Measurements from ENCODE around the gene COA8. TPM values are rescaled to one million over a fixed set of nuclear protein-coding genes. Genes with fewer than 3 reads are reported as not detected.

Gene COA8
- total and polyA plus RNA-seq, 9 of the 15 experiments (the other 6 are each of a cell fraction or from before 2014, with no cell fraction given): 5.0 to 35.3 (median 25.7) TPM

- Histone ChIP-seq H3K36me3 (ENCODE audit: control insufficient read depth, insufficient read depth, low read length) (no peaks in the 10 kb centered on the region), H3K9ac (ENCODE audit: insufficient read depth in 1 of 2, low read depth in 2 of 2, low read length in 2 of 2) (peak overlapping the region in 1 of 2 experiments; percentile 52; a peak in 1 of 4 replicates), H2AFZ (ENCODE audit: low read depth, low read length) (no peak overlapping the region), H3K27me3 (ENCODE audit: control insufficient read depth in 2 of 2, insufficient read depth in 2 of 2, low read length in 2 of 2) (no peaks in the 10 kb centered on the region), H3K4me2 (ENCODE audit: insufficient read depth, low read length) (no peak overlapping the region), H3K9me3 (replicated peaks; ENCODE audit: control insufficient read depth, insufficient read depth, low read depth, low read length) (no peaks in the 10 kb centered on the region), H3K9me1 (ENCODE audit: control insufficient read depth, insufficient read depth, low read length) (no peaks in the 10 kb centered on the region), H3K27ac (ENCODE audit: extremely low read depth, low read depth, low read length) (no peak overlapping the region), H3K4me1 (replicated peaks in 1 of 2; ENCODE audit: control insufficient read depth in 2 of 2, insufficient read depth in 2 of 2, low read length in 2 of 2) (peaks cover 2 to 63% of the 10 kb centered on the region in 2 experiments; a peak in 4 of 5 replicates), H3K4me3 (no peak overlapping the region), H3K79me2 (ENCODE audit: control insufficient read depth, insufficient read depth, low read length) (no peaks in the 10 kb centered on the region), H4K20me1 (replicated peaks; ENCODE audit: control insufficient read depth, insufficient read depth, low read length) (peaks cover 7% of the 10 kb centered on the region)
- no peak for FAIRE-seq
- ATAC-seq: no peak
- TF ChIP-seq HNRNPLL (IDR thresholded peaks at IDR 0.05; ENCODE audit: low read depth, low read length, poor library complexity, severe bottlenecking): no peak
- no peak for TF ChIP-seq SAFB (IDR thresholded peaks at IDR 0.05; ENCODE audit: borderline replicate concordance, low read depth, low read length)
- no peak for TF ChIP-seq NUFIP1 (IDR thresholded peaks at IDR 0.05; ENCODE audit: partially characterized antibody)
- no peak for TF ChIP-seq ZNF124 (CRISPR knock-in tag; IDR thresholded peaks at IDR 0.05)
- TF ChIP-seq, protein P1, sequence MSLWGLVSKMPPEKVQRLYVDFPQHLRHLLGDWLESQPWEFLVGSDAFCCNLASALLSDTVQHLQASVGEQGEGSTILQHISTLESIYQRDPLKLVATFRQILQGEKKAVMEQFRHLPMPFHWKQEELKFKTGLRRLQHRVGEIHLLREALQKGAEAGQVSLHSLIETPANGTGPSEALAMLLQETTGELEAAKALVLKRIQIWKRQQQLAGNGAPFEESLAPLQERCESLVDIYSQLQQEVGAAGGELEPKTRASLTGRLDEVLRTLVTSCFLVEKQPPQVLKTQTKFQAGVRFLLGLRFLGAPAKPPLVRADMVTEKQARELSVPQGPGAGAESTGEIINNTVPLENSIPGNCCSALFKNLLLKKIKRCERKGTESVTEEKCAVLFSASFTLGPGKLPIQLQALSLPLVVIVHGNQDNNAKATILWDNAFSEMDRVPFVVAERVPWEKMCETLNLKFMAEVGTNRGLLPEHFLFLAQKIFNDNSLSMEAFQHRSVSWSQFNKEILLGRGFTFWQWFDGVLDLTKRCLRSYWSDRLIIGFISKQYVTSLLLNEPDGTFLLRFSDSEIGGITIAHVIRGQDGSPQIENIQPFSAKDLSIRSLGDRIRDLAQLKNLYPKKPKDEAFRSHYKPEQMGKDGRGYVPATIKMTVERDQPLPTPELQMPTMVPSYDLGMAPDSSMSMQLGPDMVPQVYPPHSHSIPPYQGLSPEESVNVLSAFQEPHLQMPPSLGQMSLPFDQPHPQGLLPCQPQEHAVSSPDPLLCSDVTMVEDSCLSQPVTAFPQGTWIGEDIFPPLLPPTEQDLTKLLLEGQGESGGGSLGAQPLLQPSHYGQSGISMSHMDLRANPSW (CRISPR knock-in tag; IDR thresholded peaks at IDR 0.05): no peak
- TF ChIP-seq, protein P2, sequence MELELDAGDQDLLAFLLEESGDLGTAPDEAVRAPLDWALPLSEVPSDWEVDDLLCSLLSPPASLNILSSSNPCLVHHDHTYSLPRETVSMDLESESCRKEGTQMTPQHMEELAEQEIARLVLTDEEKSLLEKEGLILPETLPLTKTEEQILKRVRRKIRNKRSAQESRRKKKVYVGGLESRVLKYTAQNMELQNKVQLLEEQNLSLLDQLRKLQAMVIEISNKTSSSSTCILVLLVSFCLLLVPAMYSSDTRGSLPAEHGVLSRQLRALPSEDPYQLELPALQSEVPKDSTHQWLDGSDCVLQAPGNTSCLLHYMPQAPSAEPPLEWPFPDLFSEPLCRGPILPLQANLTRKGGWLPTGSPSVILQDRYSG (tag; conservative IDR thresholded peaks at IDR 0.05; ENCODE audit: low read depth): no peak
- TF ChIP-seq ZNF347 (CRISPR knock-in tag; IDR thresholded peaks at IDR 0.05; ENCODE audit: low read depth): no peak
- BruUV-seq (replicated peaks): no TSS peak
- ChIA-PET CTCF (ENCODE audit: low intra/inter-chr PET ratio) (no interaction called here), POLR2A (interaction anchor here (0.5 to 1.2 kb wide), 3 partner anchors 12 to 281 kb away, joined by 3 read pairs; no protein-coding TSS in a partner anchor)
- intact Hi-C loops (cut with micrococcal nuclease): no loop called here
- in situ Hi-C loops (cut with MboI): no loop called here
- no peak for DNase-seq (ENCODE audit: extremely low read depth in 1 of 4, low spot score in 3 of 4)
- WGBS (ENCODE audit: insufficient coverage, low coverage, missing lambda C conversion rate): 45% methylated on average over 9 of the region's 22 CpGs
Measured at GRCh38 chr14:103550451-103551337, 12.1 kb upstream of the COA8 start.
